CD4-positive, alpha-beta T cell treated with Interleukin-4 for 1 hour (primary cell): ENCODE results near the gene TCF7L2.
A peak's percentile ranks its signal among the peaks of the same experiment; 100 is the strongest.

Experiments
- DNase-seq, 2 donors: peaks; one replicate each; pipeline ENCODE4 v3.0.0-alpha.2; 2020 to 2022

Gene TCF7L2

DNA sequence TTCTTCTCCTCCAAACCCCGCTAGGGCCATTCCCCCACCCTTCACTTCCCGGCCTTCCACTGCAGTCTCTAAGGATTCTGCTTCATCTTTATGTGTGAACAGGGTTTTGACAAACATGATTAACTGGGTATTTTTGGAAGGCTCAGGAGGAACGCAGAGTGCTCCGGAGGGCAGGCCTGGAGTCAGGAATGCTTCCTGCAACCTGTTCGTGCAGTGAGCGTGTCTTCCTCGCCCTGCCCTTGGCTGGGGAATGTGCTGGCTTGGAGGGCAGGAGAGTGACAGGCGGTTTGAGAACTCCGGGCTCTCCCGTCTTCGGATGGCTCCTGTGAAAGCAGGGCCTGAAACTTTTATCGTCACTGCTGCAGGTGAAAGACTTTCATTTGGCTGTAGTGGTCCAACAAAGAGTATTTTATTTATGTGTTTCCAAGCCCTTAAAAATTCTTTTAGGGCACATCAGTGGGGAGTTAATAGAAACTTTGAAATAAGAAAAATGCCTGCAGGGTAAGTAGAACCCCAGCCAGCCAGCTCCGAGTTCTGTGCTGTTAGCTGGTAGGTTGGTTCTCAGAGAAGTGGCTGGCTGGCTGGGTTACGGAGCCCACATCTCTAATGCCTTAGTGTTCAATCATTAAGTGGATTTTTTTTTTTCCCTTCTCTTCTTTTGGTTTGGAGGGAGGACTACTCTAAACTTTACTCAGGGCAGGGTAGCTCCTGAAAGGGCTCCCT, 51.0 kb downstream of the TCF7L2 start:
- no peak for DNase-seq

DNA sequence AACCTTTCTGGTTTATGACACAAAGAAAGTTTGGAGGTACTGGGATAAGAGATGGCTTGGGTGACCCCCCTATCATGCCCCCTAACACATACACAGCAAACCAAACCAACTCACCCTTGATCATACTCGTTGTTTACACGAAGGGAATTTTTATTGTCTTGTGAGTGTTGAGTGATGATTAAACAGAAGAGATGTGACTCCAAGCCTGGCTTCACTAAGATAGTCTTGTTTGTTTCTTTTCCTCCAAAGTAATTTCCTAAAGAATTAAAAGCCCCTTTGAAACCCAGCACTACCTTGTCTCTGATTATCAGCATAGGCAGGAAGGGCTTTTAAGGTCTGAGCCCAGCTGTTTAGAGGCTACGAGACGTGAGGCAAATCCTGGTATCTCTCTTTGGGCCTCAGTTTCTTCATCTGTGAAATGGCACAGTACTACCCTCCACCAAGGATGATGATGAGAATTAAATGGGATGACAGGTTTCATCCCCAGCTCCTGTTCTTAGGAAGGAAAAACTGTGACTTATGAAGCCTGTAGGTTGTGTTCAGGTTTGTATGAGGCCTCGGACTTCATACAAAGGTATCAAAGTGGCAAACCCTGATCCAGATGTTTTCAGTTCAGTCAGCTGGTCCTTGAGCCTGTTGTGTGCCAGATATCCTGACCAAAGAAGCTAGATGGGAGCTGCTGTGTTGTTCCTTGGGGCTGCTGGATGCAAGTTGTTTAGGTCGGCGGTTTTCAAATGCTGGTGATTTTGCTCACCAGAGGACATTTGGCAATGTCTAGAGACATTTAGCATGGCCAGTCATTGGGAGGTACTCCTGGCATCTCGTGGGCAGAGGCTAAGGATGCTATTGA, 51.8 kb downstream of the TCF7L2 start:
- DNase-seq, result no peak

DNA sequence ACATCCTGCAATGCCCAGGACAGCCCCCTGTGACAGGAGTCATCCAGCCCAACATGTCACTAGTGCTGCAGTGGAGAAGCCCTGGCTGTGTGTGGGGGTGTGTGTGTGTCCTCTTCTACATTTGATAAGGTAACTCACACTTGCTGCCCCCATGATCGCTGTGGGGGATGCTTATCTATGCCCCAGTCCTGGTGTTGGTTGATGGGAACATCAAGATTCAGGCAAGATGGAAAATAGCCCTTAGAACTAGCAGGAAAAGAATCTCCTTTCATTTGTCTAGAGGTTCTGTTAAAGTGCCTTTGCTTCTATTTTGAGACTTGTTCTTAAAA, 52.4 kb downstream of the TCF7L2 start:
- no peak for DNase-seq

DNA sequence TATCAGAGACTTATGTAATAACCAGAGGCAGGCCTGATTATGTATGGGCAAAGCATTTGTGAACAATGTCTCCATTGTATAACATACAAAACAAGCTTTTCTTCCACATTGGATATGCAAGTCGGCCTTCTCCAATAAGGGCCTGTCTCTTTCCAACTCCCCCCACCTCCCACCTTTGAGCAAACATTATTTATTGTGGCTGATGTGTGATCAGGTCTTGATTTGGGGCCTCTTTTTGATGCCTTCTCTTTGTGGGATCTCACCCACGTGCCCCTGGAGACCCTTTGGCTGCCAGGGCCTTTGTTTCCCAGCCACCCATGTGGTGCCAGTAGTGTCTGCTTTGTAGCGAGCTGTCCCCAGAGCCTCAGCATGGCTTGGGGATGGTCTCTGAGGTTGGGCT, 53.0 kb downstream of the TCF7L2 start:
- no peak for DNase-seq

DNA sequence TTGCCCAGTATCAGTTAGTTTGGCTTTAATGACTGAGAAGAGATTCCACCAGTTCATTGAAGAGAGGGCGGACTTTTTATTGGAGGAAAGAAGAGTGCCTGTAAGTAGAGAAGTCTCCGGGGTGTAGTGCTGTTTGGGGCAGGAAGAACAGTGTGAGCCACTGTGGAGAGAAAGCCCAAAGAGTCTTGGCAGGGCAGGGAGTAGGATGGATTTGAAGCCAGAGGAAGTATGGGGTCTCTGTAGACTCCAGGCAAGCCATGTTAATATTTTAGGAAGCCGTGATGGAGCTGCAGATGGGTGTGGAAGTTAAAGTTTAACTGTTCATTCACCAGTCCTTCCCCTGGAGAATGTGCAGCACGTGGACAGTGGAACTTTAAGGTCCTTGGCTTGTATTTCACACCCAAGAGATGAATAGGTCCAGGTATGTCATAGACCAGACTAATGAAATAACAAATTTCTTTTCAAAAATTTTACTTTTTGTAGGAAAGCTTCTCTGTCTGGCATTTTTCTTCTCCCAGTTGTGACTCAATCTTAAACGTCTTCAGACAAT, 54.1 kb downstream of the TCF7L2 start:
- no peak for DNase-seq

DNA sequence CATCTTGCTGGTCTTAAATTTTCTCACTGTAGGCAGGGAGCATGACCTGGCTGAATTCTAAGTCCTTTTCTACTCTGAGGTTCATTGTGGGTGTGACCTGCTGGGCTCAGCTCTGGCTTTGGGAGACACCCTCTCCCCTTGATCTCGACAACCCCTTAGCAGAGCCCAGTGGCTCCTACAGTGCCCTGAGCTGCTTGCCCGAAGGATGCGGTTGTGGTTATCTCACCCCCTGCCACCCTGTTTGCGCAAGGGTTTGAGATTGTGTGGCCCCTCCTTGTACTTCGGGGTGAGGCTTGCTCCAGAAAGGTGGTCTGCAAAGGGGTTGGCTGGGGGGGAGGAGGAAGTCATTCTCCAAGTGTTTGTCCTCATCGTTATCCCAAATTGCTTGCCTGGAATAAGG, 55.3 kb downstream of the TCF7L2 start:
- DNase-seq, result no peak

DNA sequence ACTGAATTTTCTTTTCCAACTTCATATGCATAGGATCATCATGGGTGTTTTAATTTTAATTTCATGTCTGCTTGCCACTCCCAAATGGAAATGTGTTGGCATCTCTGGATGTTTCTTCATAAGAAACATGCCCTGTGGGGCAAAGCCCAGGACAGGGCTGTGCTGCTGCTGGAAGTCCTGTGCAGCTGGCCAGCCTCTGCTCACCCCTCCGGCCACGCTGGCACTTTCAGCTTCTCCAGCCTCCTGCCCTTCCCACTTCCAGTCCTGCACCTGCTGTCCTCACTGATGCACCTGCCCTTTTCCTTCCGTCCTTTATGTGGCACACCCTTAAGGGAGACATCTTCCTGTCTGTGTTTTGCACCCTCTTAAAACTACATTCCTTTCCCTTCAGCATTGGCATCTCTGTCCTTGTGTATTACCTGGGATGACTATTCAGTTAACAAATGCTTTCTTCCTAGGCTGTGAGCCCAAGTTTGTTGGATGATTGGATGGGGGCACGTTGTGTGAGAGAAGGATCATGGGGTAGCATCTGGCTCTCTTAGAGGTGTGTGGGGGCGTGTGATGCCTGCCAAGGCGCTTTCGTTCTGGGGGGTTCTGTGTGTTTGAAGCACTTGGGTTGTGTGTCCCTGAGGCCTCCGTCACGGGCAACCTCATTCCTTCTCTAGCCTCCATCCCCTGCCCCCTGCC, 56.8 kb downstream of the TCF7L2 start:
- no peak for DNase-seq

DNA sequence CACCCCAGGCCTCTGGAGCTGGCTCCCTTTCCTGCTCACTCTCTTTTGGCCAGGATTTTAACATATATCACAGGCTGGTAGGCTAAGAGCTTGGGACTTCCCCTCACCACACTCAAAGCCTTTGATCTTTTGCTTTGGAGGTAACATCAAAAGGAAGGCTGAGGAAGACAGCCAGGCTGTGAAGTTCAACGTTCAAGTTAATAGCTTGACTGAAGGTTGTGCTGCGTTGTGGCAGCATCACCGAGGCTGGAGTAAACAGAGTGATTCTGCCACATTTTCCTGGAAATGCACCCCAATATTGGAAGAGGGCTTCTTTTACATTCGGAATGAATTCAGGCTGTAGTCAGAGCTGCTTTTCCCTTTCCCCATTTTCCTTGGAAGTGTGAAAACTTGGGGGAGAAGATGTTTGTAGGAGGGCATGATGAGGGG, 57.3 kb downstream of the TCF7L2 start:
- DNase-seq, result peak; percentile 57 to 69

DNA sequence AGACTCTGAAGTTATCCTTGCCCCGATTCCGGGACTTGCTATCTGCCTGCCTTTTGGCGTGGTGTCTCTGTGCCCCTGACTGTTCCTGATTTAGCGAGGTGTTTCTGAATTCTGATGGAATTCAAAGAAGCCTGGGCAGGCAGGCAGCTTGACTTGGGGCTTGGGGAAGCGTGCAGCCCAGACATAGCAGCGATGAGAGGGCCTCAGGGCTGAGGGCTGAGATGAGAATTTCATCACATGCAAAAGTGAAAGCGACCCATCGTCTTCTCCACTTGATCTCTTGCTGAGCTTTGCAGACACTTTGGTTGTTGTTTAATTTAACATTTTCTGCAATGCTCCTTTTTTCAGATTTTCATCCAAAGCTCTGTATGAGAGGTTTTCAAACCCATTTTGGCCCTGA, 57.8 kb downstream of the TCF7L2 start:
- DNase-seq, result peak in 1 of 2 donors; percentile 16

DNA sequence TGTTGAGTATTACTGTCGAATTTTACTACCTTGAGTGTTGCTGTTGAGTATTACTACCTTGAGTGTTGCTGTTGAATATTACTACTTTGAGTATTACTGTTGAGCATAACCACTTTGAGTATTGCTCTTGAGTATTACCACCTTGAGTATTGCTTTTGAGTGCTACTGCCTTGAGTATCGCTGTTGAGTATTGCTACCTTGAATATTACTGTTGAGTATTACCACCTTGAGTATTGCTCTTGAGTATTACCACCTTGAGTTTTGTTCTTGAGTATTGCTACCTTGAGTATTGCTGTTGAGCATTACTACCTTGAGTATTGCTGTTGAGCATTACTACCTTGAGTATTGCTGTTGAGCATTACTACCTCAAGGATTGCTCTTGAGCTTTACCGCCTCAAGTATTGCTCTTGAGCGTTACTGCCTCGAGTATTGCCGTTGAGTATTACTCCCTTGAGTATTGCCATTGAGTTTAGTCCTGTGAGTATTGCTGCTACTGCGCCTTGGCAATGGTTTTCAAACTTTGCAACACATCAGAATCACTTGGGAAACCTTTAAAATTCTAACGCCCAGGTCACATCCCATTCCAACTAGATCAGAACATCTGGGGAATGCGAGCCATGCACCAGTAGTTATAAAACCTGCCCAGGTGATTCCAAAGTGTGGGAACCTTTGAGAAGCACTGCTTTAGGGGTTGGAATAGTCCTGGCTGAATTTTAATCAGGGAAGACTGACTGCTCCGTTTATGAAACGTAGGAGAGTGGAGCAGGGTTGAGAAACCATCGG, 61.7 kb downstream of the TCF7L2 start:
- no peak for DNase-seq

DNA sequence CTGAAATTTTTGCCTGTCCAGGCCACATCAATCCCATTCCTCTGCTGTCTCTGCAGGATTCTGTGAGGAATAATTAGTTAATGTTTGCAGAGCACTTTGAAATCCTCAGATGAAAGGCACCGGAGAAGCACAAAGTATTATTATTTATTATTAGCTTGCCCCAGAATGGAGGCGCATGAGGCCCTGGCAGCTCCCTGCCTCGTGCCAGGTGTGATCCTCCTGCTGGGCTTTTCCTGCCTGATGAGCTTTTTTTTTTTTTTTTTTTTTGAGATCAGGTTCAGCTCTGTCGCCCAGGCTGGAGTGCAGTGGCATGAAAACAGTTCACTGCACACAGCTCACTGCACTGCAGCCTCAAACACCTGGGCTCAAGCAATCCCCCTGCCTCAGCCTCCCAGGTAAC, 65.2 kb downstream of the TCF7L2 start:
- no peak for DNase-seq

DNA sequence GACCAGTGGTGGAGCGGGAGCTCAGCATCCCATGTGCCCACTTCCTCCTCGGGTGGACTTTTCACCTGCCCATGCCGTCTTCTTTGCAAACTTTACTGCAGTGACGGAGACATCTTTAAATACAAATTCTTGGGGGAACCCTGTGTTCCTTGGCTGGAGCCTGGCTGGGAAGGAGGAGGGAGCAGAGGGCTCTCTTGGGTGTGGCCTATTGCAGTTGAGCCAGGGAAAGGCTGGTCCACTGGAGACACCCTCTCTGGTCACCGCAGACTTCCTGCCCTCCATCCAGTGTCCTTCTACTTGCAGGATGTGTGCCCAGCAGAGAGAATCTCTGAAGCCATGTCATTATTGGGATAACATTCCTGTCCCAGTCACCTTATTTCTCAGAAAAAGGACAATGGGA, 67.3 kb downstream of the TCF7L2 start:
- DNase-seq, result no peak

DNA sequence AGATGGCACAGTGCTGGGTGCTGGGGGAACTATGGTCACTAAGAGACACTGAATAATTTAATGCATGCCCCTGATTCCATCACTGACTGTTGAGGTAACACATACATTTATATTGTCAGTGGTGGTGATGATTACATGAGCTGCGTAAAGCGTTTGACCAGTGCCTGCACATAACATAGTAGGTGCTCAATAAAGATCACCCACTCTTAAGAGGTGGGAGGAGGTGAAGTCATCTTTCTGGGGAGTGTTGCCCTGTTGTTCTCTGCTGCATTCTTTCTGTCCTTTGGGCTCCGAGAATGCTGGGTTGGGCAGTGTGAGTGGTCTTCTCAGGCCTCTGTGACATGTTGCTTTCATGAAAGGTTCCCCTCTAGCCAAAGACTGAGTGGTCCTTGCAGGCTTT, 68.0 kb downstream of the TCF7L2 start:
- DNase-seq, result no peak

DNA sequence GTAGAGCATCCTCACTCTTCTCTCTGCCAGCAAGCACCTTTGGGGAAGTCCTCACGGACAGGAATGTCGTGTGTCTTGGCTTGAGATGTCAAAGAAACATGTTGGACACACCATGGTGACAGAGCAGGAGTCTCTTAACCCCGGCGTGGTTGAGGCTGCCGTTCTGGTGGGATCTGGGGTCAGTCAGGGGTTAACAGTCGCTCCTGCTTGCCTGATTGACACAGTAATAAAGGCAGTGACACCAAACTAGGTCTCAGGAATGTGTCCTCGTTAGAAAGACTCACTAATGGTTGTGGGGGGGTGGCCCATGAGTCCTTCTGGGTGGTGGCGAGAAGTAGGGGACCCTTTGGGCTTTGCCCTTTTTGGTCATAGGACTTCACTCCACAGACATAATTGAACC, 69.0 kb downstream of the TCF7L2 start:
- DNase-seq, result no peak

DNA sequence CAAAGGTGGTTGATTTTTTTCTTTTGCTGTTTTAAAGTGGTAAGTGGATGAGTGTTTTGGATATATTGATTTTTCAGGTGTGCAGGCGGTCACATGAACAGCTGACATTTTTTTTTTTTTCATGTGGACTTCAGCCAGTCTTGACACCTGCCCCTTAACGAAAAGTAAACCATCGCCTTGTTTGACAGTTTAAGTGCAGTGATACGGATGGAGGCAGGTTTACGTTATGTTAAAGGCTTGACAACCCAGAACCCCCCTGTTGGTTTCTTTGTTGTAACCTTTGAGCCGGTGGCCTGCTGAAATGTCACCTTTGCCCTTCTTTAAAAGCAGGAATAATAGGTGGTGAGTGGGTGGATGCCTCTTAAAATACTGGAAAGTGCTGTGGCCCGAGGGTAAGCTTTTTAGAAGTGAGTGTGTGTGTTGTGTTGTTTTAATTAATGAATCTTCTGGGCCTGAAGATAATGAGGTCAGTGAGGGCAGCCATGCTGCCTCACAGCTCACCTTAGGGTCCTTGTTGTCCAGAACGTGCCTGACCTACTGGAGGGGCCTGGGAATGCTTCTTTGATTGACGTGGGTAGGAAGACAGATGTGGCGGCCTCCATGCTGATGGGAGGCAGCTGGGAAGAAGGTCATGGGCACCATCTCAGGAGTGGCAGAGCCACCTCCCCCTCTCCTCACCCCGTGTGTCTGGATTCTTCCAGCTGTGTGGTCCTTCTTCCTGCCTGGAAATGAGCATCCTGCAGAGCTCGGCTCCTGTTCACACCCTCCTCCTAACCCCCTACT, 69.8 kb downstream of the TCF7L2 start:
- no peak for DNase-seq

DNA sequence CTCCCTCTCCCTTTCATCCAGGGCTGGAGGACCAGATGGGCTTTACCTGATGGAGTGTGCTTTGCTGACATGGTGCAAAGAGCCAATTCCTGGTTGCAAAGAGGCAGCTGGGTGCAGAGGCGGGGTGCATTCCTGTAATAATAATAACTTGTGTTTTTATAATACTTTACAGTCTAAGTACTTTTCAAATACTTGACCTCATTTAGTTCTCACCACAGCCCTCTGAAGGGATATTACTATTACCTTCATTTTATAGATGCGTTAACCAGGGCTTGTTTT, 70.4 kb downstream of the TCF7L2 start:
- DNase-seq, result no peak

DNA sequence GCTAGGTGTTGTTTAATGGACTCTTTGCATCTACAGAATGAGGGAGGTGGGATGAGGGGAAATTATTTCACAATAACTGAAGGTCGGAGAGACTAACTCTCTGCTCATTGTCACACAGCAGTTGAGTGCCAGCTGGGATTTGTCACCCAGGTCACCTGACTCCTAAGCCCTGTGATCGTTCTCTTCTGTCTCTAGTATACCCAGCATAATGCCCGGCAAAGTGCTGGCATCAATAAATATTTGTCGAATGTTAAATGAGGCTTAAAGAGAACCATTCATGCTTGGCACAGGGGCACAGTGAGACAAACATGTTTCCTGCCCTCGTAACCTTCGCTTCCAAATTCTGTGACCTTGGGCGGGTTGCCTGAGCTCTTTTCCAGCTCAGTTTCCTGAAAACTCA, 70.8 kb downstream of the TCF7L2 start:
- no peak for DNase-seq

DNA sequence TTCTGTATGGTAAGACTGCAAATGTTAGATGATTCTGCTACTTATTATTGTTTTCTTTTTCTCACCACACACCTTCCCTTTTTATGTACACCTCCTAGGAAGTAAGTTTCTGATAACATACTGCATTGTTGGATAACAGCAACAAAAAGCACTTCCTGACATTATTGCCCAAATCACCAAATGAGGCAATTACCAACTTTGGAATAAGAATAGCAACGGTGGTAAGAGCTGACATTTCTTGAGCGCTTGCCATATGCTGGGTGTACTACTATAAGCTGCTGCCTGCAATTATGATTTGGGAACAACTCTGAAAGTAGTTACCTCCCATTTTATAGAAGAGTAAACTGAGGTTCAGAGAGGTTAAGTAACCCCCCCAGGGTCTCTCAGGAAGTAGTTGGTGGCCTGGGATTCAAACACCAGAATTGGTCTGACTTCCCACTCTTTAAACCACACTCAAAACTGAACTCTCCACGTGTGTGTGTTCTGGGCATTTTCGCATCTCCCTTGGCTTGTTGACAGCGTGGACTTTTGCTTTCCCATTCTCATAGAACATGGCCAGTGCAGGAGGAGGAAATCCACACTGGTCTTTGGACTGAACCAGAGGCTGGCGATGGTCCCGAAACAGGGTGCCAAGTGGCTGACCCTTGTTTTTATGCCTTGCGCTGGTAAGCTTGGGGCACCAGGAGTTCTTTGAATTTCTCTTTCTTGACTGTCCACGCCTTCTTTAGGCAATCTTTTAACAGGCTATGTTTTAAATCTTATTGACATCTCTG, 71.4 kb downstream of the TCF7L2 start:
- DNase-seq, result no peak

DNA sequence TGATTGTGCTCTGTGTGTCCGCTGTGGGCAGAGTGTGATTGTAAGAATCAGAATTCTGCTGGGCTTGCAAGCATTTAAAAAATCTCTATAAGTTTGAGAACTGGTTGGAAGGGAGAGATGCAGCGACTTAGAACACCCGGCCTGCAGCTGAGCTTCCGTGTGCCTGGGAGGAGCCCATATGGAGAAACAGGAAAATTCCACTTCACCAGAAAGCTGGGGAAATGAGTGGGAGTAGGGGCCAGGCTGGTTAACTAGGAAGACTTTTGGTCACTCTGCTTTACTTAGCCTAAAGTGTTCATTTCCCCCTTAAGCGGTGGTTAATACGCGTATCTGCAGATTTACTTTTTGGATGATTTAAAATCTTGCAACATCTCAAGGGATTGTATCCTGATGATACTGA, 72.2 kb downstream of the TCF7L2 start:
- no peak for DNase-seq

DNA sequence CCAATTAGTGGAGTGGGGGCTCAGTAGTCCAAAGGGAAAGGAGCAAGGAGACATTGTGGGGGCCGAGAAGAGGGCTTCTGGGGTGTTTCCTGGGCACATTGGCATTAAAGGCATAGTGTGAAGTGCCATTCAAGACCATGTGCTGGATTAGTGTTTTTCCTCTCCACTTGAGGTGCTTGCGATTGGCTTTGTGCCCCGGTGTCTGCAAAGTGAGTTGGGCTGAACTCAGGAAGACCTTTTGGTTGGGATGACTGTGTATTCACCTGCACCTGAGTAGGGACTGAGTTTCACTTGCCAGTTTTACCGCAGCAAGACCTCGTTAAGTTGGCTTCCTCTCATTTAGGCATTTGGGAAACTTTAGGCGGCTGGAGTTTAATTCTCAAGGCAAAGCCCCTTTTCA, 73.0 kb downstream of the TCF7L2 start:
- DNase-seq, result no peak

DNA sequence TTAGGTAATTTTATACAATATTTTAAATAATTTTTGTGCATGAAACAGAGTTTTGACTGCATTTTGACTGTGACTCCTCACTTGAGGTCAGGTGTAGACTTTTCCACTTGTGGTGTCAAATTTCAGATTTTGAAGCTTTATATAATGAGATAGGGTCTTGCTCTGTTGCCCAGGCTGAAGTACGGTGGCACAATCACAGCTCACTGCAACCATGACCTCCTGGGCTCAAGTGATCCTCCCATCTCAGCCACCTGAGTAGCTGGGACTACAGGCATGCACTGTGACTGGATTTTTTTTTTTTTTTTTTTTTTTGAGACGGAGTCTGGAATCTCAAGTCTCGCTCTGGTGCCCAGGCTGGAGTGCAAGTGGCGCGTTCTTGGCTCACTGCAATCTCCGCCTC, 74.9 kb downstream of the TCF7L2 start:
- DNase-seq, result no peak

DNA sequence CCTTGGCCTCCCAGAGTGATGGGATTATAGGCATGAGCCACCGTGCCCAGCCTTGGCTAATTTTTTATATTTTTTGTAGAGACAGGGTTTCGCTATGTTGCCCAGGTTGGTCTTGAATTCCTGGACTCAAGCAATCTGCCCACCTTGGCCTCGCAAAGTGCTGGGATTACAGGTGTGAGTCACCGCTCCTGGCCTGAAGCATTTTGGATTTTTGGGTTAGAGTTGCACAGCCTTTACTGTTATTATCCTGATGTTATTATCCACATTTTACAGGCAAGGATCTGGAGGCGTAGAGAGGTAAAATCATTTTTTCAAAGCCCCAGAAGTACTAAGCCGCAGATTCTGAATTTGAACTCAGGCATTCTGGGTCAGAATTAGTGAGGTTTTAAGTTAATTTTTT, 75.4 kb downstream of the TCF7L2 start:
- no peak for DNase-seq
